ES-I3 (cell line): ENCODE data around the gene SH3RF3.

Source experiments
- H3K36me3 ChIP-seq: 2 replicates; pipeline ENCODE4 v1.6.1; 2013; ENCODE audit warnings: mild to moderate bottlenecking, low read length, control low read depth, moderate library complexity; ENCODE audit not compliant: insufficient read depth
- H3K4me1 ChIP-seq: 2 replicates; pipeline ENCODE4 v1.6.1; 2013; ENCODE audit warnings: mild to moderate bottlenecking, control low read depth, low read length; ENCODE audit not compliant: insufficient read depth
- H3K9ac ChIP-seq: 2 replicates; pipeline ENCODE4 v1.6.1; 2013; ENCODE audit warnings: low read depth, mild to moderate bottlenecking, low read length, moderate library complexity
- H3K9me3 ChIP-seq: 2 replicates; pipeline ENCODE4 v1.6.1; 2013; ENCODE audit warnings: mild to moderate bottlenecking, low read length, moderate library complexity; ENCODE audit not compliant: control insufficient read depth, insufficient read depth

SH3RF3 gene

GRCh38 chr2:109482361-109482861 lies 353.4 kb downstream of the SH3RF3 start:
- Histone ChIP-seq H3K9ac (no peak overlapping the region), H3K36me3 (no peaks in the 10 kb centered on the region), H3K4me1 (no peaks in the 10 kb centered on the region), H3K9me3 (no peaks in the 10 kb centered on the region)

- no peaks in the 10 kb centered on the region for H3K9me3 ChIP-seq
- no peaks in the 10 kb centered on the region for H3K4me1 ChIP-seq
- no peaks in the 10 kb centered on the region for H3K36me3 ChIP-seq
- H3K9ac ChIP-seq, result no peak overlapping the region
Measured at GRCh38 chr2:109486711-109487535, 357.9 kb downstream of the SH3RF3 start.

- Histone ChIP-seq H3K4me1 (no peaks in the 10 kb centered on the region), H3K36me3 (no peaks in the 10 kb centered on the region), H3K9me3 (no peaks in the 10 kb centered on the region), H3K9ac (no peak overlapping the region)
Measured at GRCh38 chr2:109487536-109487869, 358.5 kb downstream of the SH3RF3 start.

GRCh38 chr2:109487871-109488655 lies 359.1 kb downstream of the SH3RF3 start:
- no peaks in the 10 kb centered on the region for H3K4me1 ChIP-seq
- no peak overlapping the region for H3K9ac ChIP-seq
- no peaks in the 10 kb centered on the region for H3K36me3 ChIP-seq
- H3K9me3 ChIP-seq, result no peaks in the 10 kb centered on the region

- H3K4me1 ChIP-seq, result no peaks in the 10 kb centered on the region
- no peaks in the 10 kb centered on the region for H3K36me3 ChIP-seq
- H3K9ac ChIP-seq, result no peak overlapping the region
- no peaks in the 10 kb centered on the region for H3K9me3 ChIP-seq
Measured at GRCh38 chr2:109489296-109489695, 360.3 kb downstream of the SH3RF3 start.

GRCh38 chr2:109493176-109493935 lies 364.4 kb downstream of the SH3RF3 start:
- Histone ChIP-seq H3K4me1 (no peaks in the 10 kb centered on the region), H3K9ac (no peak overlapping the region), H3K36me3 (no peaks in the 10 kb centered on the region), H3K9me3 (no peaks in the 10 kb centered on the region)

- Histone ChIP-seq H3K4me1 (no peaks in the 10 kb centered on the region), H3K9me3 (no peaks in the 10 kb centered on the region), H3K9ac (no peak overlapping the region), H3K36me3 (no peaks in the 10 kb centered on the region)
Measured at GRCh38 chr2:109494351-109494750, 365.3 kb downstream of the SH3RF3 start.

GRCh38 chr2:109497463-109497862 lies 368.5 kb downstream of the SH3RF3 start:
- H3K9ac ChIP-seq, result no peak overlapping the region
- no peaks in the 10 kb centered on the region for H3K9me3 ChIP-seq
- H3K4me1 ChIP-seq, result no peaks in the 10 kb centered on the region
- no peaks in the 10 kb centered on the region for H3K36me3 ChIP-seq

GRCh38 chr2:109497911-109498870 lies 369.2 kb downstream of the SH3RF3 start:
- Histone ChIP-seq H3K36me3 (no peaks in the 10 kb centered on the region), H3K4me1 (no peaks in the 10 kb centered on the region), H3K9ac (no peak overlapping the region), H3K9me3 (no peaks in the 10 kb centered on the region)

GRCh38 chr2:109498906-109499305 lies 369.9 kb downstream of the SH3RF3 start:
- H3K4me1 ChIP-seq, result no peaks in the 10 kb centered on the region
- no peaks in the 10 kb centered on the region for H3K36me3 ChIP-seq
- H3K9me3 ChIP-seq, result no peaks in the 10 kb centered on the region
- no peak overlapping the region for H3K9ac ChIP-seq

GRCh38 chr2:109499566-109499965 lies 370.6 kb downstream of the SH3RF3 start:
- no peaks in the 10 kb centered on the region for H3K4me1 ChIP-seq
- no peaks in the 10 kb centered on the region for H3K9me3 ChIP-seq
- no peaks in the 10 kb centered on the region for H3K36me3 ChIP-seq
- no peak overlapping the region for H3K9ac ChIP-seq

GRCh38 chr2:109500910-109501309 lies 371.9 kb downstream of the SH3RF3 start:
- Histone ChIP-seq H3K36me3 (no peaks in the 10 kb centered on the region), H3K9me3 (no peaks in the 10 kb centered on the region), H3K4me1 (no peaks in the 10 kb centered on the region), H3K9ac (no peak overlapping the region)

- Histone ChIP-seq H3K9me3 (no peaks in the 10 kb centered on the region), H3K36me3 (no peaks in the 10 kb centered on the region), H3K9ac (no peak overlapping the region), H3K4me1 (no peaks in the 10 kb centered on the region)
Measured at GRCh38 chr2:109501461-109501860, 372.5 kb downstream of the SH3RF3 start.
